RWPE2 (cell line): ENCODE measurements around the gene MED13.

Experiments used
- ATAC-seq: fragments of 200-7000 bp; cut with Tn5 transposase; 3 replicates; pipeline ENCODE4 v1.9.1; 2021; ENCODE audit warnings: low read depth
- DNase-seq: peaks from one replicate; pipeline ENCODE4 v3.0.0-alpha.2; 2020; ENCODE audit warnings: low spot score
- H3K27ac ChIP-seq: fragments of 450-650 bp; 2 replicates; pipeline ENCODE4 v1.5.1; 2017; ENCODE audit warnings: mild to moderate bottlenecking; ENCODE audit not compliant: poor library complexity, severe bottlenecking
- H3K27me3 ChIP-seq: fragments of 250-450 bp; sonication (Bioruptor Pico); 2 replicates; pipeline ENCODE4 v1.5.1; 2021; ENCODE audit warnings: mild to moderate bottlenecking, moderate library complexity; ENCODE audit not compliant: insufficient read depth, poor library complexity, severe bottlenecking
- H3K36me3 ChIP-seq: fragments of 250-450 bp; sonication (Bioruptor Pico); 2 replicates; pipeline ENCODE4 v1.5.1; 2020; ENCODE audit warnings: low read depth, mild to moderate bottlenecking, moderate library complexity
- H3K4me1 ChIP-seq: fragments of 250-450 bp; sonication (Bioruptor Pico); 2 replicates; pipeline ENCODE4 v1.5.1; 2021; ENCODE audit warnings: mild to moderate bottlenecking, moderate library complexity; ENCODE audit not compliant: insufficient read depth, poor library complexity, severe bottlenecking
- H3K4me3 ChIP-seq: fragments of 250-450 bp; sonication (Bioruptor Pico); 2 replicates; pipeline ENCODE4 v1.5.1; 2021; ENCODE audit warnings: mild to moderate bottlenecking, moderate library complexity; ENCODE audit not compliant: severe bottlenecking
- H3K9me3 ChIP-seq: fragments of 250-450 bp; sonication (Bioruptor Pico); 2 replicates; pipeline ENCODE4 v1.5.1; 2021; ENCODE audit warnings: mild to moderate bottlenecking, moderate library complexity; ENCODE audit not compliant: severe bottlenecking
- CTCF ChIP-seq: fragments of 450-650 bp; IDR thresholded peaks from one replicate; pipeline ENCODE4 v1.5.1; 2017; ENCODE audit warnings: mild to moderate bottlenecking, moderate library complexity; ENCODE audit not compliant: poor library complexity, severe bottlenecking

MED13 gene

DNA sequence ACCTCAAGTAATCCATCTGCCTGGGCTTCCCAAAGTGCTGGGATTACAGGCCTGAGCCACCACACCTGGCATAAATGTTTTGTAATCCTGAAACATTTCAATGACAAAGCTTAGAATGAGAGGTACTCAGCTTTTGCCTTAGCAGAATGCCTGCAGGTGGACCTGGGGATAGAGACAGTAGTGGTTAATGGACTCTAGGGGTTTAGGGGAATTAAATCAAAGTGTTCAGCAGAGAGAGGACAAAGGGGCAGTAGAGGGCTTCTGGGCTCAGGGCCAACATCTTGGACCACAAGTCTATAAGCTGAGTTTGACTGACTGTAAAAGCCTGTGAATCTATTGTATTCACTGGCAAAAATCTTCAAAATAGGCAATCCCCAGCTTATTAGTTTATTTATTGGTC is 36.0 kb upstream of the MED13 start:
- no peak for TF ChIP-seq CTCF
- Histone ChIP-seq H3K4me1 (no peaks in the 10 kb centered on the region), H3K27me3 (no peaks in the 10 kb centered on the region), H3K36me3 (no peaks in the 10 kb centered on the region), H3K9me3 (no peaks in the 10 kb centered on the region), H3K27ac (no peak overlapping the region), H3K4me3 (no peak overlapping the region)
- DNase-seq: no peak
- ATAC-seq: no peak

DNA sequence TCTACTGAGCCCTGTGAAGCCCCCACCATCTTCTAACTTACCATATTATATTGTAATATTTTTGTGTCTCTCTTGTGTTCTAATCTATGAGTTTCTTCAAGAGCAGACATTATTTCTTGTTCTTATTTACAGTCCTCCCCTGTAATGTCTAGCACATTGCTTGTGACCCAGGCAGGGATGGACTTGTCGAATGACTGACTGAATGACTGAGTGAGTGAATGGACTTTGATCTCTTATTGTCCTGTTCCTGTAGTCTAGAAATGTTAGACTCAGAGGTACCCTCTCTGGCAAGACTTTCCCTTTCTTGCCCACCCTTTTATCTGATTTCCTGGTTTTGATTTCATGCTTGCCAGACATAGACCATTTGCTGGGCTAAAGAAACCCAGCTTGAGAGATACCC is 35.0 kb upstream of the MED13 start:
- no peak for DNase-seq
- H3K4me1 ChIP-seq: no peaks in the 10 kb centered on the region
- H3K4me3 ChIP-seq: no peak overlapping the region
- no peak overlapping the region for H3K27ac ChIP-seq
- no peak for TF ChIP-seq CTCF
- no peaks in the 10 kb centered on the region for H3K36me3 ChIP-seq
- no peaks in the 10 kb centered on the region for H3K9me3 ChIP-seq
- no peaks in the 10 kb centered on the region for H3K27me3 ChIP-seq
- no peak for ATAC-seq

- ATAC-seq (no peak), DNase-seq (no peak)
- no peak for TF ChIP-seq CTCF
- Histone ChIP-seq H3K9me3 (no peaks in the 10 kb centered on the region), H3K27me3 (no peaks in the 10 kb centered on the region), H3K27ac (no peak overlapping the region), H3K4me1 (peaks cover under 1% of the 10 kb centered on the region), H3K4me3 (no peak overlapping the region), H3K36me3 (no peaks in the 10 kb centered on the region)
Measured at GRCh38 chr17:62099532-62099931, 34.5 kb upstream of the MED13 start.

DNA sequence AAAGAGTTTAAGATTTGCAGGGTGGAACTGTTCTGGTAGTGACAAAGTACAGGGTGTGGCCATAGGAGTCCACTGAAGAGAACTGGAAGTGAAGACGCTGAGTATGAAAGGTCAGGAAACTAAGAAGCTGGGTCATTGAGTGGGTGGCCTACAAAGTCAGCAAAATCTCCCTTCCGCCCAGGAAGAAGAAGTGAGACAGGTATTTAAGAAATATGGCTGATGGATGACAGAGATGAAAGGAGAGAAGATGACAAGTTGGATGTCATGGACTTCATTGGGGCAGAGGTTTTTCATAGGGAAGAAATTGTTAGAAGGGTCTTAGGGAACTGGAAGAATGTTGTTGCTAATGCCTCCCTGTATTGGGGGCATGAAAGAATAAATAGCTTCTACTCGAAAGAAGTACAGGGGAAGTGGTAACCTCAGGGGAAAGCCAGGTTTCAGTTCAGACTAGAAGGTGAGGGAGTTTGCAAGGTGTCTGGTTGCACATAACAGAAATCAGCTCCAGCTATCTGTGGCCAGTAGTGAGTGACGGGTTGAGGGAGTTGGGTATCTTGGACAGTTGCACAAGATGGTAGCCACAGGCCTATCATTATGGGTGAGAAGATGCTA is 33.6 kb upstream of the MED13 start:
- H3K36me3 ChIP-seq: no peaks in the 10 kb centered on the region
- no peak for DNase-seq
- no peak overlapping the region for H3K4me3 ChIP-seq
- H3K9me3 ChIP-seq: no peaks in the 10 kb centered on the region
- no peak for ATAC-seq
- no peak for TF ChIP-seq CTCF
- no peaks in the 10 kb centered on the region for H3K27me3 ChIP-seq
- H3K4me1 ChIP-seq: peaks cover 8% of the 10 kb centered on the region
- no peak overlapping the region for H3K27ac ChIP-seq

DNA sequence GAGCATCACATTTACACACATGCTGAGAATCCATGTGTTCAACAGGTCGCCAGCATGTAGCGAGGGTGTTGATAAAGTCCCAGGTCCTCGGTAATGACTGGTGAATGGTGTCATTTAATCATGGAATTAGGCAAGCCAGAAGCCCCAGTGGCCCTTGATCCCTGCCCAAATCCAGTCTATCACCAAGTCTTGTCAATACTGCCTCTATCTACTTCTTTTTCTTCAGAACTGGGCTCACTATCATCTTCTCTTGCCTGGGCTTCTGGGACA is 31.3 kb upstream of the MED13 start:
- H3K36me3 ChIP-seq: no peaks in the 10 kb centered on the region
- no peaks in the 10 kb centered on the region for H3K27me3 ChIP-seq
- no peaks in the 10 kb centered on the region for H3K9me3 ChIP-seq
- H3K27ac ChIP-seq: no peak overlapping the region
- DNase-seq (no peak), ATAC-seq (no peak)
- H3K4me3 ChIP-seq: no peak overlapping the region
- TF ChIP-seq CTCF: no peak
- peaks cover 17% of the 10 kb centered on the region for H3K4me1 ChIP-seq
